ENCODE data around the gene NATD1. TPM values are rescaled to one million over a fixed set of nuclear protein-coding genes. Genes with fewer than 3 reads are reported as not detected.

The NATD1 gene
- total RNA-seq (10 to 100 TPM in 2 of 5 donors, 1 to 10 TPM in 3; 7.2 to 11.1 (median 9.6) TPM), total RNA-seq (1.2 to 27.6 (median 15.9) reads per million in 29 experiments)
- total RNA-seq (2013), result 5.8 TPM

GRCh38 chr17:21252796-21253645, at the start of gene NATD1:
NATD1 (minus strand) TSS chr17:21253410; CDS start chr17:21253264, 146 bp downstream.
- ChIA-PET POLR2A (interaction anchor here (0.5 to 0.6 kb wide), 3 partner anchors 26 to 131 kb away, joined by 3 read pairs; no protein-coding TSS in a partner anchor), CTCF (interaction anchor here in 1 of 2 donors (0.5 kb wide), 1 partner anchor 125 kb away, joined by 3 read pairs; no protein-coding TSS in a partner anchor)
- Mint-ChIP-seq H3K27me3 (no peaks in the 10 kb centered on the region), H3K4me3 (peak within 1 kb of the TSS; percentile 87 to 88 (median 88)), H3K9me3 (no peaks in the 10 kb centered on the region), H3K4me1 (peaks cover 44 to 46% (median 45%) of the 10 kb centered on the region in 3 donors), H3K36me3 (no peaks in the 10 kb centered on the region), H3K27ac (peak within 1 kb of the TSS; percentile 95 to 98)
- H3K36me3 ChIP-seq (ENCODE audit: control insufficient read depth in 2 of 2, extremely low read depth in 1 of 2, insufficient read depth in 1 of 2, low read length in 1 of 2), result no peaks in the 10 kb centered on the region
- WGBS (ENCODE audit: insufficient coverage), result under 1% methylated on average over 102 of the region's 117 CpGs
- peak; percentile 86 to 92 (median 87) for ATAC-seq (replicated peaks in 1 of 4)
- H3K4me1 ChIP-seq (ENCODE audit: control insufficient read depth in 1 of 2, extremely low read depth in 1 of 2, insufficient read depth in 2 of 2, low read length in 2 of 2), result peaks cover 5 to 42% of the 10 kb centered on the region in 2 experiments
- H3K27ac ChIP-seq (ENCODE audit: low read length), result peak within 1 kb of the TSS; percentile 66
- no peaks in the 10 kb centered on the region for H3K9me3 ChIP-seq
- DNase-seq, result peak; percentile 63 to 90 (median 77)
- peak within 1 kb of the TSS; percentile 56 to 84 for H3K4me3 ChIP-seq (ENCODE audit: control insufficient read depth in 1 of 2, extremely low read depth in 1 of 2, low read length in 1 of 2)
- no peaks in the 10 kb centered on the region for H3K27me3 ChIP-seq (replicated peaks in 1 of 2; ENCODE audit: control insufficient read depth in 2 of 2, extremely low read depth in 1 of 2, insufficient read depth in 2 of 2, low read length in 1 of 2)

GRCh38 chr17:21301593-21302550, 48.7 kb upstream of the NATD1 start:
- Histone ChIP-seq H3K36me3 (ENCODE audit: control insufficient read depth in 2 of 2, extremely low read depth in 1 of 2, insufficient read depth in 1 of 2, low read length in 1 of 2) (peaks cover 30 to 72% of the 10 kb centered on the region in 2 donors), H3K9me3 (no peaks in the 10 kb centered on the region), H3K27me3 (replicated peaks in 1 of 2; ENCODE audit: control insufficient read depth in 2 of 2, extremely low read depth in 1 of 2, insufficient read depth in 2 of 2, low read length in 1 of 2) (no peaks in the 10 kb centered on the region), H3K4me1 (ENCODE audit: control insufficient read depth in 1 of 2, extremely low read depth in 1 of 2, insufficient read depth in 2 of 2, low read length in 2 of 2) (peaks cover 0 to 2% of the 10 kb centered on the region in 2 experiments), H3K27ac (ENCODE audit: low read length) (no peak overlapping the region), H3K4me3 (ENCODE audit: control insufficient read depth in 1 of 2, extremely low read depth in 1 of 2, low read length in 1 of 2) (no peak overlapping the region)
- H3K4me1 Mint-ChIP-seq, result no peaks in the 10 kb centered on the region
- ATAC-seq (replicated peaks in 1 of 4) (no peak), DNase-seq (no peak)
- no peak overlapping the region for H3K4me3 Mint-ChIP-seq
- peaks cover 0 to 5% (median 4%) of the 10 kb centered on the region in 3 donors for H3K9me3 Mint-ChIP-seq
- ChIA-PET CTCF (interaction anchor here (0.5 to 1.2 kb wide), 2 partner anchors 22 to 1170 kb away, joined by 3 to 7 read pairs; no protein-coding TSS in a partner anchor), POLR2A (no interaction called here)
- H3K36me3 Mint-ChIP-seq, result peaks cover 21% of the 10 kb centered on the region
- H3K27me3 Mint-ChIP-seq, result no peaks in the 10 kb centered on the region
- H3K27ac Mint-ChIP-seq, result no peak overlapping the region
- 82% methylated on average over 19 of the region's 19 CpGs for WGBS (ENCODE audit: insufficient coverage)

- WGBS (ENCODE audit: insufficient coverage), result 76% methylated on average over 31 of the region's 31 CpGs
- Histone ChIP-seq H3K36me3 (ENCODE audit: control insufficient read depth in 2 of 2, extremely low read depth in 1 of 2, insufficient read depth in 1 of 2, low read length in 1 of 2) (peaks cover 30 to 68% of the 10 kb centered on the region in 2 donors), H3K4me3 (ENCODE audit: control insufficient read depth in 1 of 2, extremely low read depth in 1 of 2, low read length in 1 of 2) (no peak overlapping the region), H3K4me1 (ENCODE audit: control insufficient read depth in 1 of 2, extremely low read depth in 1 of 2, insufficient read depth in 2 of 2, low read length in 2 of 2) (peaks cover 0 to 3% of the 10 kb centered on the region in 2 experiments), H3K9me3 (no peaks in the 10 kb centered on the region), H3K27me3 (replicated peaks in 1 of 2; ENCODE audit: control insufficient read depth in 2 of 2, extremely low read depth in 1 of 2, insufficient read depth in 2 of 2, low read length in 1 of 2) (no peaks in the 10 kb centered on the region), H3K27ac (ENCODE audit: low read length) (no peak overlapping the region)
- ATAC-seq (replicated peaks in 1 of 4) (no peak), DNase-seq (no peak)
- no peak overlapping the region for H3K27ac Mint-ChIP-seq
- H3K36me3 Mint-ChIP-seq, result peaks cover 21% of the 10 kb centered on the region
- H3K27me3 Mint-ChIP-seq, result no peaks in the 10 kb centered on the region
- ChIA-PET POLR2A (no interaction called here), CTCF (interaction anchor here in 1 of 2 donors (1.2 kb wide), 1 partner anchor 21 kb away, joined by 3 read pairs; no protein-coding TSS in a partner anchor)
- H3K9me3 Mint-ChIP-seq, result peaks cover 0 to 5% (median 4%) of the 10 kb centered on the region in 3 donors
- H3K4me1 Mint-ChIP-seq, result peaks cover 0 to 4% (median 4%) of the 10 kb centered on the region in 3 donors
- no peak overlapping the region for H3K4me3 Mint-ChIP-seq
Measured at GRCh38 chr17:21300601-21301571, 47.7 kb upstream of the NATD1 start.

GRCh38 chr17:21299981-21300600, 46.9 kb upstream of the NATD1 start:
- H3K27ac ChIP-seq (ENCODE audit: low read length), result no peak overlapping the region
- H3K4me1 ChIP-seq (ENCODE audit: control insufficient read depth in 1 of 2, extremely low read depth in 1 of 2, insufficient read depth in 2 of 2, low read length in 2 of 2), result peaks cover 0 to 9% of the 10 kb centered on the region in 2 experiments
- H3K9me3 Mint-ChIP-seq, result peaks cover 0 to 5% (median 4%) of the 10 kb centered on the region in 3 donors
- no peak for ATAC-seq (replicated peaks in 1 of 4)
- peaks cover 30 to 66% of the 10 kb centered on the region in 2 donors for H3K36me3 ChIP-seq (ENCODE audit: control insufficient read depth in 2 of 2, extremely low read depth in 1 of 2, insufficient read depth in 1 of 2, low read length in 1 of 2)
- H3K9me3 ChIP-seq, result no peaks in the 10 kb centered on the region
- CTCF ChIA-PET, result interaction anchor here in 1 of 2 donors (0.6 kb wide), 1 partner anchor 12 kb away, joined by 3 read pairs; no protein-coding TSS in a partner anchor
- H3K4me3 ChIP-seq (ENCODE audit: control insufficient read depth in 1 of 2, extremely low read depth in 1 of 2, low read length in 1 of 2), result no peak overlapping the region
- POLR2A ChIA-PET, result no interaction called here
- H3K4me1 Mint-ChIP-seq, result peaks cover 2 to 7% (median 4%) of the 10 kb centered on the region in 3 donors
- no peak overlapping the region for H3K4me3 Mint-ChIP-seq
- 48% methylated on average over 7 of the region's 7 CpGs for WGBS (ENCODE audit: insufficient coverage)
- H3K27me3 Mint-ChIP-seq, result no peaks in the 10 kb centered on the region
- DNase-seq, result no peak
- H3K27ac Mint-ChIP-seq, result no peak overlapping the region
- H3K27me3 ChIP-seq (replicated peaks in 1 of 2; ENCODE audit: control insufficient read depth in 2 of 2, extremely low read depth in 1 of 2, insufficient read depth in 2 of 2, low read length in 1 of 2), result no peaks in the 10 kb centered on the region
- peaks cover 16% of the 10 kb centered on the region for H3K36me3 Mint-ChIP-seq

GRCh38 chr17:21298983-21299519, 45.8 kb upstream of the NATD1 start:
- Histone ChIP-seq H3K4me3 (ENCODE audit: control insufficient read depth in 1 of 2, extremely low read depth in 1 of 2, low read length in 1 of 2) (no peak overlapping the region), H3K27ac (ENCODE audit: low read length) (no peak overlapping the region), H3K36me3 (ENCODE audit: control insufficient read depth in 2 of 2, extremely low read depth in 1 of 2, insufficient read depth in 1 of 2, low read length in 1 of 2) (peaks cover 30 to 58% of the 10 kb centered on the region in 2 donors), H3K9me3 (no peaks in the 10 kb centered on the region), H3K27me3 (replicated peaks in 1 of 2; ENCODE audit: control insufficient read depth in 2 of 2, extremely low read depth in 1 of 2, insufficient read depth in 2 of 2, low read length in 1 of 2) (peaks cover 0 to 9% of the 10 kb centered on the region in 2 experiments), H3K4me1 (ENCODE audit: control insufficient read depth in 1 of 2, extremely low read depth in 1 of 2, insufficient read depth in 2 of 2, low read length in 2 of 2) (peaks cover 0 to 19% of the 10 kb centered on the region in 2 experiments)
- DNase-seq (no peak), ATAC-seq (replicated peaks in 1 of 4) (no peak)
- Mint-ChIP-seq H3K4me1 (peaks cover 13 to 16% (median 14%) of the 10 kb centered on the region in 3 donors), H3K4me3 (no peak overlapping the region), H3K36me3 (peaks cover 16% of the 10 kb centered on the region), H3K27ac (no peak overlapping the region), H3K27me3 (no peaks in the 10 kb centered on the region), H3K9me3 (peaks cover 0 to 9% (median 5%) of the 10 kb centered on the region in 3 donors)
- CTCF ChIA-PET, result interaction anchor here in 1 of 2 donors (0.6 kb wide), 1 partner anchor 13 kb away, joined by 4 read pairs; no protein-coding TSS in a partner anchor
- 57% methylated on average over 13 of the region's 13 CpGs for WGBS (ENCODE audit: insufficient coverage)
- POLR2A ChIA-PET, result no interaction called here

Data from T-cell (primary cell).